Fibroblast of pulmonary artery (primary cell): ENCODE measurements around the gene GJC1.

Experiments
- DNase-seq: peaks from one replicate; pipeline ENCODE4 v3.0.0-alpha.2; 2010; ENCODE audit warnings: low read depth
- H3K4me3 ChIP-seq: replicated peaks from 2 replicates; pipeline ENCODE4 v1.5.1; 2011; ENCODE audit warnings: low read depth, mild to moderate bottlenecking, control low read depth, low read length, moderate library complexity
- CTCF ChIP-seq: IDR thresholded peaks from 2 replicates; pipeline ENCODE4 v1.5.1; 2011; ENCODE audit warnings: mild to moderate bottlenecking, control low read depth, low read length, inconsistent platforms; ENCODE audit errors: missing control alignments

The GJC1 gene

GRCh38 chr17:44804302-44805089, 25.6 kb downstream of the GJC1 start:
- no peak overlapping the region for H3K4me3 ChIP-seq
- TF ChIP-seq CTCF = no peak
- DNase-seq = no peak

- TF ChIP-seq CTCF = no peak
- H3K4me3 ChIP-seq = no peak overlapping the region
- no peak for DNase-seq
Observed at GRCh38 chr17:44801880-44802279, 28.2 kb downstream of the GJC1 start.

- H3K4me3 ChIP-seq = no peak overlapping the region
- TF ChIP-seq CTCF = no peak
- no peak for DNase-seq
Observed at GRCh38 chr17:44798356-44798755, 31.7 kb downstream of the GJC1 start.

GRCh38 chr17:44797802-44798201, 32.3 kb downstream of the GJC1 start:
- DNase-seq = no peak
- no peak for TF ChIP-seq CTCF
- H3K4me3 ChIP-seq = no peak overlapping the region

- no peak for TF ChIP-seq CTCF
- DNase-seq = no peak
- H3K4me3 ChIP-seq = no peak overlapping the region
Observed at GRCh38 chr17:44796731-44797130, 33.4 kb downstream of the GJC1 start.

- DNase-seq = no peak
- TF ChIP-seq CTCF = no peak
- H3K4me3 ChIP-seq = no peak overlapping the region
Observed at GRCh38 chr17:44795928-44796327, 34.2 kb downstream of the GJC1 start.

- DNase-seq = no peak
- TF ChIP-seq CTCF = no peak
- no peak overlapping the region for H3K4me3 ChIP-seq
Observed at GRCh38 chr17:44795421-44795820, 34.7 kb downstream of the GJC1 start.
